Amniotic epithelial cell (primary cell): Measurements from ENCODE around the gene MAP3K5.

Experiments used
- DNase-seq: peaks from one replicate; pipeline ENCODE4 v3.0.0-alpha.2; 2010; ENCODE audit warnings: low read depth

Gene MAP3K5

DNA sequence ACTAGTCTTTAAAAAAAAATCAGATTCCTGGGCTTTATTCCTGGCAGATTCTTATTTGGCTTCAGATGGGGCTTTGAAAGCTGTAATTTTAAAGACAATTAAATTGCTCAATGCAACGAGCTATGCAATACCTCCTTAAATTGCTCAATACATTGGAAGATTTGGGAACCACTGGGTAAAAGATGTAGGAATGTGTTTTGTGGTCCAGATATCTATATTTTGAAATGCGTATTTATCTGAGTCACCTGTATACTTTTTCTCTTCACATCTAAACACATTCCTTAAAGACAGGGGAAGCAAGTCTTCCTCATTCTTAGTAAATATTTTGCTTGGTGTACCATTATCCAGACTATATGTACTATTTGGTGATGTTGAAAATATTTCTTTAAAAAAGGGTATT is 212.5 kb downstream of the MAP3K5 start:
- DNase-seq: peak; percentile 94

DNA sequence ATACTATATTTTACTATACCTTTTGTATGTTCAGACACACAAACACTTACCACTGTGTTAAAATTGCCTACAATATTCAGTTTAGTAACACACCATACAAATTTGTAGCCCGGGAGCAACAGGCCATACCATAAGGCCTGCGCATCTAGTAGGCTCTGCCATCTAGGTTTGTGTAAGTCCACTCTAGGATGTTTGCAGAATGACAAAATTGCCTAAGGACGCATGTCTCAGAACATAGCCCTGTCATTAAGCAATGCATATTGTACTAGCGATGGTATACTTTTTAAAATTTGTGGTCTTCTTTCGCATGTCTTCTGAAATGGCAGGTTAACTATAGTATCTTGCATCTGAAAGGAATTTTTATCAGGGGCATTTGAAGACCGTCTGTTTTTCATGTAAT is 215.5 kb downstream of the MAP3K5 start:
- no peak for DNase-seq

DNA sequence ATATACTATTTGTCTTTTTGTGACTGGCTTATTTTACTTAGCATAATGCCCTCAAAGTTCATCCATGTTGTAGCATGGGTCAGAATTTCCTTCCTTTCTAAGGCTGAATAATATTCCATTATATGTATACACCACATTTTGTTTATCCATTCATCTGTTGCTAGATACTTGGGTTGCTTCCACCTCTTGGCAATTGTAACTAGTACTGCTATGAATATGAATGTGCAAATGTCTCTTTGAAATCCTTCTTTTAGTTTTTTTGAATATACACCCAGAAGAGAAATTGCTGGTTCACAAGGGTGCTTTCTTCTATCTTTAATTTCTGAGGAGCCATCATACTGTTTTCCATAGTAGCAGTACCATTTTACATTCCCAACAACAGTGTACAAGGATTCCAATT is 220.8 kb downstream of the MAP3K5 start:
- no peak for DNase-seq

DNA sequence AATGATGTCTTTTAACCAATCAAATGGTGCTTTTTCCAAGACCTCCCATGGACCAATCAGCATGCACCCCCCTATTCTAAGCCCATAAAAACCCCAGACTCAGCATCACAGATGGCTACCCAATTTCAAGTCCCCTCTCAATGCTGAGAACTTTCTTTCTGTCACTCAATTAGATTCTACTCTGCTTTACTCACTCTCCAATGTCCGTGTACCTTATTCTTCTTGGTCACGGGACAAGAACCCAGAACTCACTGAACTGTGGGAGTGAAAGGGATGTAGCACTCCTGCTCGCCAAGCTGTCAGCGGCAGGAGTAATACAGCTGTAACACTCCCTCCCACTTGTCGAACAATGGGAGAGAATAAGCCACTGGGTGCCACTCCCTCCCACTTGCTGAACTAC is 221.2 kb downstream of the MAP3K5 start:
- DNase-seq: no peak

DNA sequence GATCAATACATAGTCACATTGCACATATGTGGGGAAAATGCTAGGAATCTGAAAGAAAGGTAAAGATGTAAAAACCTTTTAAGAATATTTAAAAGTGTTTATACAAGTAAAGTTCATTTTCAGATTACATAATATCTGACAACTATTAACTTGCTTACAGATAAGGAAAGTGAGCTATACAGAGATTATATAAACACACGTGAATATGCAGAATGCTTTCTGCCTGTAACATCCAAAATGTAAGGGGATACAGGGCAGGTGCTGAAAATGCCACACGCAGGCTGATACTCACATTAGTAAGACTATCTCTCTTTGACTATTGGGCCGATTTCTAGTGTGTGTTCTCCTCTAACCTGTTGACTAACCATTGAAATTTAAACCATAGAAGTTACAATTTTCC is 224.1 kb downstream of the MAP3K5 start:
- no peak for DNase-seq

DNA sequence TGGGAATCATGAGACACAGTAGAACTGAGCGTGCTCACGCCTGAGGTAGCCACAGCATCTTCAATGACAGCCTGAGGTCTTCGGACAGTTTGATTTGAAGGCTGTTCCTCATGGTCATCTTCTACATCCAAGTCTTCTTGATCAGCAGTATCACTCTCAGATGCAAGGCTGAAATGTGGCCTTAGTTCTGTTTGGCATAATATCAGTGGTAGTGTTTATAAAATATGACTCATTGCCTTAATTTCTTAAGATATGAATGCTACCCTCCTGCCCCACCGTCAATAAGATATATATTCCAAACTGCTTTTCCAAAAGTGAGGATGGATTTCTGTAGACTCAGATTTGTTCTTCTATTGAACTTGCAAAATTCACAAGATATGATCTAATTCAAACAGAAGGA is 224.6 kb downstream of the MAP3K5 start:
- DNase-seq: no peak

DNA sequence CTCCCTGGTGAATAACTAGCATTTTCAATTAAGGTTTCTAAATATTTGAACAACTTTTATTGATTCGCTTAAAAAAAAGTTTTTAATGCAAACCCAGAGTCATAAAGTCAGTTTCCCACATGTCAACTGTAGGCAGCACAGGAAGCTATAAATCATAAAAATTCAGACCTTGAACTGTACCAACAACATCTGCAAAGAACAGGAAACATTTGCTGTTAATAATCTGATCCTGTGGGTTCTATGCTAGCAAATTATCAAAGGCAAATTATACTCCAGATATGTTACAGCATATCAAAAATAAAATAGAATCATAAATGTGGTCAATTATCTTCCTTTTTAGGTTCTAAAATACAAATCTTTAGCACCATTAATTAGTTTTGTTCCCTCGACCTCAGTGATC is 225.4 kb downstream of the MAP3K5 start:
- DNase-seq: no peak

DNA sequence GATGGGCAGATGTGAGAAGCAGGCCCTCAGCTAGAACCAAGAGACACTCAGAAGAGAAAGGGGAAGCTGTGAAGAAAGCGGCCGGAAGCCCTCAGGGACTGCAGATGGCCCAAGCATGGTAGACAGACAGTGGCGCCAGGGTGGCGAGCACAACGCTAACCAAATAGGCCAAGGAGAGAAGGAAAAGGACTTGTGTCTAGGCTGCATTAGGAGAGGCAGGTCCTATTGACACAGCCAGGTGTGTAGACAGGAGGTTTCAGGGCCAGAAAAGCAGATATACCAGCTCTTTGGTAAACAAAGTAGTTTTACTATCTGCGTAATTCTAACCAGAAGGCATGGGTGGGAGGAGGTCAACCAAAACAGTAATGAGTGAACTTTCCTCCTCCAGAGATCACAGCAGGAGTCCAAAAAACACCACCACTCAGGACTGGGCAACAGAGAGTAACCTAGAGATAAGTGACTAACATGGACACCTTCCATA is 226.2 kb downstream of the MAP3K5 start:
- no peak for DNase-seq

DNA sequence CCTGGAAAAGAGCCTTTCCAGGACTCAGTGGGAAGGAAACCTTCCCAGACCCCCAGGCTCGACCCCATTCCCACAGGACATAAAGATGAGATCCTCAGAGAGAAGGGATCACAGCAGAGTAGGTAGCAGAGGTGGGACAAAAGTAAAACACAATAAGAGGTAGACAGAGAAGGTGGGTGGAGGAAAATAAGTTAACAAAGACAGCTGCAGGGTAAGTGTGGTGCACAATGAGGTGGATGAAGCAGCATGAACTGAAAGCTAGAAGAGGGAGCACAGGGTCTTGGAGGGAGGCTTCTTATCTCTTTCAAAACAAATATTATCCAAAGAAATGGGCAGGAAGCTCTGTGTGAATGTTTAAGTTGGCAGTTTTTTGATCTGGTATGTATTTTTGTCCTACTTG is 228.1 kb downstream of the MAP3K5 start:
- no peak for DNase-seq

DNA sequence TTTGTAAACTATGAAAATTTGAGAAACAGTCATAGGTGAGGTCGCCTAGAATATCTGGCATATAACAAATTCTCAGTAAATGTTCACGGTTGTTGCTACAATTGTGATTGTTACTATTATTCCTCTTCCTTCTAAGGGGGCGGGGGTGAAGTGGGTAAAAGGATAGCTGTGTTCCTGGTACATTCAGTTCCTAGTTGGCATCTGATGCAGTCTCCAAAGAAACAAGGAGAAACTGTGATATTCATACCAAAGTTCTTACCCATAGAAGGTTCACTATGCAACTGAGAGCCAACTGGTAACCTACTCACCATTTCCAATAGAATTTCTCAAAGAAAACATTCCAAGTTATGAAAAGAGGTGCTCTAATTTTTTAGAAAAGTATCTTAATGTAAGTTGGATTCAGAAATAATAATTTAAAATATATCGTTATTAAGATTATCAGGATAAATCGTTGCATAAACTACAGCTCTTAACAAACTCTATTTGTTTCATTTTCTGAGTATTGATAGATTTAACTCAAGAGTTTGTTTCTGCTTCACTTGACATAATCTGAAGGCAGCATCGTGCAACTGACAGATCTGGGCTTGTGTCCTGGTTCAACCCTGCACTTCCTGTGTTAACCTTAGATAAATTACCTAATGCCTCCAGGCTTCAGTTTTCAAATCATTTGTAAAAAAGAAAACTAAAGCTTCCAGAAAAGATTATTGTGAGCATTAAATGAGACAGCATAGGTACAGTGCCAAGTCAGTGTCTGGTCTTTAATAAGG is 228.7 kb downstream of the MAP3K5 start:
- peak; percentile 33 for DNase-seq

DNA sequence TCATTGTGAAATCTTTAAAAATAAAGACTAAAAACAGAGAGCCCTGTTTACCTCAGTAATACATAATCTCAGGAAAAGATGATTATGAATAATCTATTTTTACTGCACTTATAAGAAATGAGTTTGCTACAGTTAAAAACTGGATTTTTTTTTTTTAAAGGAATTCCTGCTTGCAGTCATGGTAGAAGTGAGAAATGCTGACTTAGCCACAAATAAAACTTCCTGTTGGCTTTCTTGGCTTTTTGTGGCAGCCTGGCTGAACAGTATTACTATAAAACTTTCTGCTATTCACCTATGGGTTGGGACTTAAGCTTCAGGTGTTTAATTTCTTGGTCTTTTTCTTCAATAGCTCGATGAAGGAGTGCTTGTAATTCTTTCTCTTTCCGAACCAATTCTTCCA is 230.1 kb downstream of the MAP3K5 start:
- DNase-seq: no peak

DNA sequence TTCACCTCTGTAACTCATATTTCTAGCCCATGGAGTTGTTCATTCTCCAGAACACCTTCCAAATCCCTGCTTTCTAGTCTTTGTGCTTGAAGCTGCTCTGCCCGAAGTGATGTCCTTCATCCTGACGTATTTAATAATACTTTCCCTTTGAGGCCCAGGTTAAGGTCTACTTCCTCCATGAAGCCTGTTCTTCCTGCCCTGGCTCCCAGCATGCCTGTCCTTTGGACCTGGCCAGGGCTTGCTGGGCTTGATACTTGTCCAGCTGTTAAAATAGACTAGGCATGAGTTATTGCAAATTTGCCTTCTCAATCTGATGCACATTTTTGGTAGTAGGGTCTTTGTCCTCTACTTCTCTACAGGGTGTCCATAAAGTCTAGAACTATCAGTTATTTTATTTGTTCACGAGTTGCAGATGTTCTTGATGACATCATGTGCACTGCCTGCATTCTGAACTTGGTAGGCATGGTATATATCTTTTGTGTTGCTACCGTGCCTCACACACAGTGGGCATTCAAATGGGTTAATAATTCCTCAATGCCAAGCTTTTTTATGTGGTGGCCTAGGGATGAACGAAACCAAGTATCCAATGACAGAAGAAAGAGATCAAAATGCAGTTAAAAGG is 239.0 kb downstream of the MAP3K5 start:
- DNase-seq: no peak

DNA sequence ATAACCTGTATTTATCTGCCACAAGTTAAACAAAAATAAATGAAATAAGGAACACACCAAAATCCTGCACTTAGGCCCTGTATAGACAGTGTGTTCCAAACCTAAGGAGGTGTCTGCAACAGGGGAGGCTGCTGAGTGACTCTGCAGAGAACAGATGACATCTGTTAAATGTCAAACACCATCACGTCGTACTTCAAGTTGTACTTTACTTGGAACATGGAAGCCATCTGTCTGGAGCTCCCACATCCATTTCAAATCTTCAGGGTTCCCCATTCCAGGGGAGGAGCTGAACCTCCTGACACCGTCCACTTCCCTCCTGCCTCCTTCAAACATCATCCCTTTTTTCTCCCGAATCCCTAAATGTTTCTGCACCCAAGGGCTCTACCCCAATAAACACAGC is 240.2 kb downstream of the MAP3K5 start:
- no peak for DNase-seq

DNA sequence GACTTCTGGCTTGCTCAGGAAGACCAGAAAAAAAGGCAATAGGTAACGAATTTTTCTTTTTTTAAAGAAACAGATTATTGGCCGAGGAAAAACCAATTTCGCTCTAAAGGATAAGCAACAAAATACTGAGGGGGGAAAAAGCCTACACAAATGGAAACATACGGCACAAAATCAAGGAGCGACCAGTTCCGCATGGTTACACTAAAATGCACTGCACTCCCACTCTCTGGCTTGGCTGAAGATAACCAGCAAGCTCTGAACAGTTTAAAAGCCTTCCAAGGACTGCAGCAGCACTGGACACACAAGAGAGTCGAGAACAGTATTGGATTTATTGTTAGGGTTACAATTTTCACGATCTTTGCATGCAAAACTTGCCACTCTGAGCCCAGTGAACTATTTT is 241.2 kb downstream of the MAP3K5 start:
- no peak for DNase-seq

DNA sequence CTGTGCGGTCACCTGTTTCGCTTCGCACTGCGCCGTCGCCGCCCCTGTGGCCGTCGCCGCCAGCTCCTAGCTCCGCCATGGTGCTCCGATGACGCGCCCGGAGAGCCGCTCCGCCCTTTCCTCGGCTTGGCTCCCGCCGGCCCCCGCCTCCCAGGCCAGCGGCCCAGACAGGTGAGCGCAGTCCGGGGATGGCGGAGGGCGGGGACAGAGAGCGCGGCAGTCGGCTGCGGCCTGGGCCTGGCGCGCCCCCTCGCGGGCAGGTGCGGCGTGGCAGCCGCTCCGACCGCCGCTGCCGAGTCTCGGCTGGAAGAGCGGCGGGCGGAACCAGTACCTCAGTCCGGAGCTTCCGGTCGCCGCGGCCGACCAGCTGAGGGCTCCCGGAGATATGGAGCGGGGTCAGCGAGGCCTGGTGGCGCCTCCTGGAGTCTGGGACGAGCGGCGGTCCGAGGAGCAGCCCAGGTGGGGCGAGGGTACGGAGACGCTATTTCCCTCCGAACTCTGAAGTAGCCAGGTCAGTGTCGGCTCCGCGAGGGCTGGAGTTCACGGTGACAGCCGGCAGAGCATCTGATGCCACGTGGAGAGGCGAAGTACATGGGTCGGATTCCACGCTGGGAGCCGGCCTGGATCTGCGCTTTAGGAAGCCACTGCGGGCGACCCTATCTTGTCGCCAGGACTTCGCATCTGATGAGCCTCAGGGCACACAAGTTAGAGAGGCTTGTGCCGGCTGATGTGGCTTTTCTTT is 241.8 kb downstream of the MAP3K5 start, which contains the start of gene MAP7:
MAP7 (minus strand) TSS at position 93 of the 742 bp plus-strand sequence; CDS start at position 79, 14 bp downstream.
- DNase-seq: peak; percentile 13

DNA sequence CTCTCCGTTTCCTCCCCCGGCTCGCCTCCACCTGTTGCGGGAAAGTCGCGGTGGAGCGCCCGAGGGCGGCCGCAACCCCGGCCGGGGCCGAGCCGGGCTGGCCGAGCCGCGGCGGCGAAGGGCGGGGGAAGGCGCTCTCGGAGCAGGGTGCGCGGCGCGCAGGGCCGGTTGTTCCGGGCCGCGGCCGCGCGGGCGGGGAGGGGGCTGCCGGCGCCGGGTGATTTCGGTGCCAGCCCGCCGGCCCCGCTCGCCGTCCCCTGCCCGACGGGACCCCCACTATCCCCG is 242.3 kb downstream of the MAP3K5 start:
- DNase-seq: no peak

DNA sequence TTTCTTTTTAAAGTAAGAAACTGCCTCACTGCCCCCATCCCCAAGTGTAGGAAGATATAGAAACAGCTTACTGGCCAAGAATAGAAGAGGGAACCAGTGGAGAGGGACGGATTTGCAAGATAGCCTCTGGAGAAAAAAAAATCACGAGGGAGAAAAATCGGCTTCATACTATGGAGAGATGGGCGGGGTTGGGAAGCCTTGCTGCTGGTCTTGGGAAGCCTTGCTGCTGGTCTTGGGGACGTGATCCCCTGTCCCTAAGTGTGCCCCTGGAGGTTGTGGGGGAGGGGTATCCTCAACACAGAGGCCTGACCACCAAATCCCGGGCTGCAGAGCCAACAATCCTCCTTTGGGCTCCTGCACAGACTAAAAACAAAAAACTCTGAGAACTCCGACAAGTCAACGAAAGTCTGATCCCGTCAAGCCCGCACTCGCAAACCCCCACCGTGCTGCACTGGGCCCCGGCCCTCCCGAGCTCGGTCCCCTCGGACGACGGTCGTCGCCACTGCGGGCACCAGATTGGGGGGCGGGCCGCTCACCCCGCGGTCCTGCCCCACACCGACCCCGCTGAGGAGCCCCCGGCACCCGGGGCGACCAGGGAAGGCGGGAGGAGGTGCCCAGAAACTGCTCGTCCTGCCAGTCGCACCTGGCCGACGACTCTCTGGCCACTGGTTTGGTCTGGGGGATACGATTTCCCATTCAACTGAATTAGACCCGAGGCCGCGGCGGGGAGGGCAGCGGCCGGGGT is 242.8 kb downstream of the MAP3K5 start:
- DNase-seq: no peak

DNA sequence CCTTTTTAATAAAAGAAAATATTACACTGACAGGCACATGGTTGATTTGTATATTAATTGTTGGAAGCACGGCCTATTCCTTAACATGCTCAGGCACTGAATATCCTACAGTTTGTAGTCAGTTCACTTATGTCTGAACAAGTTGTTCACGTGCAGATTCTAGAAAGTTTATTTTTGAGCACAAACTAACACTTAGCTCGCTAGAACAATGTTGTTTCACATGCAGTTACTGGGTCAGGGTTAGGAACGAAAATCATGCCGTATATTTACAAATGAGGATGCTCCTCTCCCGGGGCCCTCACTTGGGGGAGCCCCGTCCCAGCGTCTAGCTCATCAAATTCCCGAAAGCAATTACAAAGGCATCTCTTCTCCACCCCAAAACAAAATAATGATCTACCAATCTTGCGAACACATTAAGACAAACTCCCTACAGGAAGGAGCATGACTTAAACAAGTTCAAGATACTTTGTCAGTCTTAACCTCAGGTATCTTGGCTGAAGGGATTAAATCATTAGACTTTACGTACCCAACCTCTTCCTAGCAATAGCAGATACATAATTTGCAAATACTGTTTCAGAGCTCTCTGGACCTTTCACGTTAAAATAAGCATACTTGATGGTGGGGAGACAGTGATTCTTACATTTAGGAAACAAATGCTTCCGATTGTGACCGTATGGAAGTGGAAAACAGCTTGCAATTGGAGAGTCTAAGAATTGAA is 243.5 kb downstream of the MAP3K5 start:
- DNase-seq: no peak

DNA sequence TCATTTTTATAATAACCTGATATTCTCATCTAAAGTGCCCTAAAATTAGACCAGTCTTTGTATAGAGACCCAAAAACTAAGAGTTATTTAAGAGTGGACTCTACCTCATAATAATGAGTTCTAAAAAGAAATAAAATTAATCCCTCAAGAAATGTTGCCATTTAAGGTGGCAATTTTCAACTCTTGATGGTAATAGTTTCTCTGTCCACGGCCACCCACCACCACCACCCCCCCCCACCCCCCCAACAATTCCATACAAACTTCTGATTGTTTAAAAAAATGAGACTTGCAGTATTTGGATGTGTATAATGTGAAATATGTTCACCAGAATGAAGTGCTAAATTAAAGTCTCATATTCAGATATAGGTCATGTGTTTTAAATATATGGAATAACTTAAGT is 244.4 kb downstream of the MAP3K5 start:
- DNase-seq: no peak

DNA sequence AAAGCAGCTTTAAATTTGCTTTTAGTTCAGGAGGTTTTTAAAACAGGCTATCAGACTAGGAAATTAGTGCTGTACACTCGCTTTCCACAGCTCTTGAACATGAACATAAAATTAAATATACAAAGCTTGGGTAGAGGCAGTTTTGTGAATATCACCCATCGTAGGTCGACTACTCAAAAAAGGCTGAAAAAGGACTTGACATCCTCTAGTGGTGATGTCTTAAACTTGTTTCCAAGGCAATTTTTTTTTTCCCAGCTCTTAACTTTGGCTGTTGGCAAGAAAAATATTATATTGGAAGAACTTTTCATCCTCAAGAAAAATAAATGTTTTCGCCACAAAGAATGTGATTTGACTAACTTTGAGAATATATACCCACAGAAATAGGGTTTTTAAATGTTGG is 244.9 kb downstream of the MAP3K5 start:
- peak; percentile 42 for DNase-seq

DNA sequence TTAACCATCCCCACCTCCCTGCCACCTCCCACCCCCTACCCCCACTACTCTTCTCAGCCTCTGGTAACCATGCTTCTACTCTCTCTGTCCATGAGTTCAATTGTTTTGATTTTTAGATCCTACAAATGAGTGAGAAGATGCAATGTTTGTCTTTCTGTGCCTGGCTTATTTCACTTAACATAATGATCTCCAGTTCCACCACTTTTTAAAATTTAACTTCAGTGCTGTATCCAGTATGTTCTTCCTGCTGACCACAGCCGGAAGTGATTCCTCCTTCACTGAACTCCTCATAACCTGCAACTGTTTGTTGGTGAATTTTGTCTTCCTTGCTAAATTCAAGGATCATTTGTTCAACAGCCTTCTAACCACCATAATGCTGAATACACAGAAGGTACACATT is 245.9 kb downstream of the MAP3K5 start:
- no peak for DNase-seq

DNA sequence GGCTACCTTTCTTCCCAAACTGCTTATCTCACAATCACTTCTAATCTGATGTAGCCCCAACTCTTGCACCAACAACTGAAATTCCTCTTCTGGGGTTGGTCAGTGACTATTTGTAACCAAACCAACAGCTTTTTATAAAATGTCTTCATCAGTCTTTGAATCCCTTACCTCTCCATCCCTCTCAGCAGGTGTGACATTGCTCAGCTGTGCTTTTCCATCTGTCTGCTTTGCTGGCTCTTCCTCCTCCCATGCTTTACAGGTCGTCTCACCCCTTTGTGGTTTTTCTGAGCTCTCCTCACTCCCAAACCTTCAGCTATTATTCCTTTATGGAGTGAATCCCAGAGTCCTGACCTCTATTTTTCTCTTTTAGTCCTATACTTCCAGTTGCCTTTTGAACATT is 248.0 kb downstream of the MAP3K5 start:
- DNase-seq: no peak
